Activated CD4-positive, alpha-beta memory T cell treated with anti-CD3 and anti-CD28 coated beads for 36 hours (primary cell): ENCODE data around the gene ZNF865. TPM values are rescaled to one million over a fixed set of nuclear protein-coding genes. Genes with fewer than 3 reads are reported as not detected.

ENCODE experiments used
- CTCF ChIA-PET: fragments of 350-600 bp; sonication (Branson Sonifier 250); formaldehyde crosslinking; loops from one replicate; lab custom pipeline; 2021; ENCODE audit warnings: antibody characterized with exemption, inconsistent platforms; lab: Charles Lee
- POLR2A ChIA-PET: fragments of 350-600 bp; sonication (Branson Sonifier 250); formaldehyde crosslinking; loops from one replicate; lab custom pipeline; 2021; ENCODE audit warnings: antibody characterized with exemption; lab: Charles Lee
- DNase-seq: peaks from one replicate; pipeline ENCODE4 v3.0.0-alpha.2; 2020
- H3K27ac Mint-ChIP-seq: one replicate; pipeline ENCODE4 v1.8.0; 2021; ENCODE audit warnings: mixed read lengths
- H3K27me3 Mint-ChIP-seq: one replicate; pipeline ENCODE4 v1.8.0; 2021; ENCODE audit warnings: mixed read lengths
- H3K36me3 Mint-ChIP-seq: one replicate; pipeline ENCODE4 v1.8.0; 2021; ENCODE audit warnings: mixed read lengths
- H3K4me1 Mint-ChIP-seq: one replicate; pipeline ENCODE4 v1.8.0; 2021; ENCODE audit warnings: low read depth, mixed read lengths
- H3K4me3 Mint-ChIP-seq: one replicate; pipeline ENCODE4 v1.8.0; 2021; ENCODE audit warnings: mild to moderate bottlenecking, mixed read lengths
- H3K9me3 Mint-ChIP-seq: one replicate; pipeline ENCODE4 v1.8.0; 2021; ENCODE audit warnings: mixed read lengths
- intact Hi-C: fragments of 100-400 bp; cut with micrococcal nuclease; formaldehyde crosslinking; loops from one replicate; pipeline ENCODE4 v1.15.1; 2023
- total RNA-seq, 2 experiments: library from RNA; stranded (reverse); gene quantifications; one replicate each; pipeline ENCODE4 v1.2.3, GENCODE V29; 2021

ZNF865 gene
- total RNA-seq, 2 experiments from 2014 or later = 12.0 to 13.3 TPM

DNA sequence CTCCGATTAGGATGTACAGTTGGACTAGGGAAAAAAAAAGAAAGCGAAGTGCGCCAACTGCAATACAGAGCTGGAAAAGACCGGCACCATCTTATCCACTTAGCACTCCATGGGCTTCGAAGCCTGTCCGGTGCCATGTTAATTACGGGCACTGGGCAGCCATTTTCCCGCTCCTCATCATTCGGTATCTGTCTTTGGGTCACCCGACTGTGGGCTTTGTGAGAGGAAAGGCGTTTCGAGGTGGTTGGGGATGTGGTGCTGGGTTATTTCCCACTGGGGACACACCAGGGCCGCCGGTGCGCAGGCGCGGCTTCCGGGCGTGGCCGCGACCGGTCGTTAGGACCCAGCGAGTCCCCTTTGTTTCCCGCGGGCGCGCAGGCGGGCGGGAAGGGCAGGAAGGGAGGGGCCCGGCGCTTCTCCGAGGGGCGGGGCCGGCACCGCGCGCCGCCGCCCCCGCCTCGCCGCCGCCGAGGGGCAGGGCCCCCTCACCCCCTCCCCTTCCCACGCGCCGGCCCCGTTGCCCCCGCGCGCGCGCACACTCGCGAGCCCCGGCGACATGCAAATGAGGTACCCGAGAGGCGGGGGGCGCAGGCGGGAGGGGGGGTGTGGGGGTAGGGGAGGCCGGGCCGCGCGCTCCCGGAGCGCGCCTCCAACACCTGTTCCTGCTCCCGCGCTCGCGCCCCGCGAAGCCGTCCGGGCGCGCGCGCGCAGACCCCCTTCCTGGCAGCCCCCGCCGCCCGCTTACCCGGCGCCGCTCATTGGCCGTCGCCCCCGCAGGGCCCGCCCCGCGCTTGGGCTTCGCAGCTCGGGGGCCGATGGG lies 5.4 kb upstream of the ZNF865 start, which contains the start of gene ZNF524:
ZNF524 (plus strand) TSS at position 447 of the 820 bp plus-strand sequence. CDS start 1,825 bp downstream, outside the sequence.
- no peaks in the 10 kb centered on the region for H3K27me3 Mint-ChIP-seq
- no peaks in the 10 kb centered on the region for H3K9me3 Mint-ChIP-seq
- intact Hi-C loops = loop anchor here (1.0 kb wide), 5 partner anchors 13 to 341 kb away; partner anchors contain the start of genes KMT5C, PPP6R1 and ZNF784
- H3K36me3 Mint-ChIP-seq = peaks cover 26% of the 10 kb centered on the region
- DNase-seq = peak; percentile 88
- CTCF ChIA-PET = interaction anchor here (0.7 to 2.8 kb wide), 6 partner anchors 12 to 123 kb away, joined by 4 to 15 read pairs (median 5); partner anchors contain the start of gene ZNF628
- H3K27ac Mint-ChIP-seq = peak within 1 kb of the TSS; percentile 95
- H3K4me1 Mint-ChIP-seq = peaks cover 27% of the 10 kb centered on the region
- H3K4me3 Mint-ChIP-seq = peak within 1 kb of the TSS; percentile 91
- POLR2A ChIA-PET = interaction anchor here (0.8 to 1.9 kb wide), 11 partner anchors 13 to 261 kb away, joined by 3 to 20 read pairs (median 5); partner anchors contain the start of genes KMT5C, TMEM238, U2AF2 and UBE2S

GRCh38 chr19:55600662-55601028 lies 4.8 kb upstream of the ZNF865 start:
- H3K9me3 Mint-ChIP-seq = no peaks in the 10 kb centered on the region
- H3K4me1 Mint-ChIP-seq = peaks cover 27% of the 10 kb centered on the region
- CTCF ChIA-PET = interaction anchor here (2.8 kb wide), 1 partner anchor 31 kb away, joined by 15 read pairs; no protein-coding TSS in a partner anchor
- no peak for DNase-seq
- H3K4me3 Mint-ChIP-seq = peak overlapping the region; percentile 84
- intact Hi-C loops = no loop called here
- H3K27me3 Mint-ChIP-seq = no peaks in the 10 kb centered on the region
- POLR2A ChIA-PET = no interaction called here
- peaks cover 20% of the 10 kb centered on the region for H3K36me3 Mint-ChIP-seq
- H3K27ac Mint-ChIP-seq = peak overlapping the region; percentile 86

DNA sequence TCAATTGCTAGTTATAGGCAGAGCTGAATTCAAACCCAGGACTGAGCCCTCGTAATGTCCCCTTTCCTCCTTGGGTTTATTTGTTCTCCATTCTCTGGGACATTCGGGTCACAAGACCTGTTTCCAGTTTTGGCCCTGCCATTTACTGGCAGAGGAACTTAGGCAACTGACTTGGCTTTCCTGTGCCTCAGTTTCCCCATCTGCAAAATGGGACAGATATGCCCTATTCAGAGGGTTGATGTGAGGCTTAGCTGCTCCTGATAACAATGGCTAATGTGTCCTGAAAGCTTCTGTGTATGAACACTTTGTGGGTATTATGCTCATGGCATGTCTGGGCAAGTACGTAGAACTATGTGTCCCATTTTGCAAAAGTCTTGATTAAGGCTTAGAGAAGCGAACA lies 4.4 kb upstream of the ZNF865 start:
- H3K4me3 Mint-ChIP-seq = peak overlapping the region; percentile 84
- H3K9me3 Mint-ChIP-seq = no peaks in the 10 kb centered on the region
- DNase-seq = no peak
- no peaks in the 10 kb centered on the region for H3K27me3 Mint-ChIP-seq
- intact Hi-C loops = no loop called here
- H3K36me3 Mint-ChIP-seq = peaks cover 18% of the 10 kb centered on the region
- peaks cover 28% of the 10 kb centered on the region for H3K4me1 Mint-ChIP-seq
- ChIA-PET POLR2A (no interaction called here), CTCF (no interaction called here)
- peak overlapping the region; percentile 86 for H3K27ac Mint-ChIP-seq

DNA sequence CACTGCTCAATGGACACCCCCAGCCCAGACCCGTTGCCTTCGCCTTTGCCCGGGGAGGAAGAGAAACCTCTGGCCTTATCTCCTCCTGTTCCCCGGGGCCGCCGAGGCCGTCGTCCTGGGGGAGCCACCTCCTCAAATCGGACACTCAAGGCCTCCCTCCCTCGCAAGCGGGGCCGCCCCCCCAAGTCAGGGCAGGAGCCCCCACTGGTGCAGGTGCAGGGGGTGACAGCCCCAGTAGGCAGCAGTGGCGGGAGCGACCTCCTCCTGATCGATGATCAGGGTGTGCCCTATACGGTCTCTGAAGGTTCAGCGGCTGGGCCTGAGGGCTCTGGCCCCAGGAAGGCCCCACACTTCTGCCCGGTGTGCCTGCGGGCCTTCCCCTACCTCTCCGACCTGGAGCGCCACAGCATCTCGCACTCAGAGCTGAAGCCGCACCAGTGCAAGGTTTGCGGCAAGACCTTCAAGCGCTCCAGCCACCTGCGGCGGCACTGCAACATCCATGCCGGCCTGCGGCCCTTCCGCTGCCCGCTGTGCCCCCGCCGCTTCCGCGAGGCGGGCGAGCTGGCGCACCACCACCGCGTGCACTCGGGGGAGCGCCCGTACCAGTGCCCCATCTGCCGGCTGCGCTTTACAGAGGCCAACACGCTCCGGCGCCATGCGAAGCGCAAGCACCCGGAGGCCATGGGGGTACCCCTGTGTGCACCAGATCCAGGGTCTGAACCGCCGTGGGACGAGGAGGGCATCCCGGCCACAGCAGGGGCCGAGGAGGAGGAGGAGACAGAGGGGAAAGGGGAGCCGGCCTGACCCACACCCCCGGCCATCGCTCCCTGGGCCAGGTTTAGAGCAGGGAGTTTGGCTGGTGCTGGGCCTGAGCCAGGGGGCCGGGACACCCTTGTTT lies 3.1 kb upstream of the ZNF865 start:
- H3K36me3 Mint-ChIP-seq = peaks cover 13% of the 10 kb centered on the region
- POLR2A ChIA-PET = no interaction called here

GRCh38 chr19:55603115-55603514 lies 2.3 kb upstream of the ZNF865 start:
- intact Hi-C loops = no loop called here
- POLR2A ChIA-PET = interaction anchor here (0.9 kb wide), 1 partner anchor 22 kb away, joined by 3 read pairs; no protein-coding TSS in a partner anchor
- CTCF ChIA-PET = no interaction called here
- DNase-seq = no peak
- H3K4me3 Mint-ChIP-seq = no peak overlapping the region
- no peaks in the 10 kb centered on the region for H3K27me3 Mint-ChIP-seq
- peak overlapping the region; percentile 63 for H3K27ac Mint-ChIP-seq
- H3K36me3 Mint-ChIP-seq = peaks cover 17% of the 10 kb centered on the region
- no peaks in the 10 kb centered on the region for H3K9me3 Mint-ChIP-seq
- H3K4me1 Mint-ChIP-seq = peaks cover 43% of the 10 kb centered on the region

More for the DNA sequence above, 3.1 kb upstream of the ZNF865 start:
- Mint-ChIP-seq H3K4me3 (no peak overlapping the region), H3K9me3 (no peaks in the 10 kb centered on the region), H3K27me3 (no peaks in the 10 kb centered on the region), H3K27ac (peak overlapping the region; percentile 86), H3K4me1 (peaks cover 36% of the 10 kb centered on the region)
- CTCF ChIA-PET = no interaction called here
- DNase-seq = no peak
- intact Hi-C loops = no loop called here

DNA sequence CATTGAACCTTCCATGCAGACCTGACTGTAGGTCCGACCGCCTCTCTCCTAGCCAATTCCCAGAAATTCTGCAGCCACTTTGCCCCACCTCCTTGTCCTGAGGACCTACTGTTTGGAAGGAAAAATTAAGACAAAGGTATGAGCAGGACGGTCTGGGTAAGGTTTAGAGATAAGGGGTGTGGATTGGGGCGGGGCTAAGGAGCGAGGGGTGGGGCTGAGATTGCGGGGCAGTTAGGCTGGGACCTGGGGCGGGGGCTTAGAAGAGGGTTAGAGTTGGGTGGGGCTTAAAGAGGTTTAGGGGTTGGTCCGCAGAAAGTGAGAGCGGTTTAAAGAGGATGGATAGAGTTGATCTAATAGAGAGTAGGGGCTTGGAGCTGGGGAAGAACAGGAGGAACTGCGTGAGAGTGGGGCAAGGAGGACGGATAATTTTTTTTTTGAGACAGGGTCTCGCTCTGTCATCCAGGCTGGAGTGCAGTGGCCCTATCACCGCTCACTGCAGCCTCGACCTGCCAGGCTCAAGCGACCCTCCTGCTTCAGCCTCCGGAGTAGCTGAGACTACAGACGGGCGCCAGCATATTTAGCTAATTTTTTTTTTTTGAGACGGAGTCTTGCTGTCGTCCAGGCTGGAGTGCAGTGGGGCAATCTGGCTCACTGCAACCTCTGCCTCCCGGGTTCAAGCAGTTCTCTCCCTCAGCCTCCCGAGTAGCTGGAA lies 1.7 kb upstream of the ZNF865 start:
- peak overlapping the region; percentile 63 for H3K27ac Mint-ChIP-seq
- H3K27me3 Mint-ChIP-seq = no peaks in the 10 kb centered on the region
- intact Hi-C loops = loop anchor here (2.0 kb wide), 1 partner anchor 39 kb away; the partner anchor contains the start of gene ZNF581
- POLR2A ChIA-PET = interaction anchor here (0.9 to 1.1 kb wide), 3 partner anchors 21 to 63 kb away, joined by 3 to 4 read pairs (median 3); partner anchors contain the start of gene ZNF784
- peaks cover 15% of the 10 kb centered on the region for H3K36me3 Mint-ChIP-seq
- peaks cover 45% of the 10 kb centered on the region for H3K4me1 Mint-ChIP-seq
- H3K4me3 Mint-ChIP-seq = no peak overlapping the region
- no peak for DNase-seq
- no peaks in the 10 kb centered on the region for H3K9me3 Mint-ChIP-seq
- CTCF ChIA-PET = interaction anchor here (1.1 kb wide), 1 partner anchor 51 kb away, joined by 3 read pairs; no protein-coding TSS in a partner anchor

- DNase-seq = peak; percentile 100
- H3K4me1 Mint-ChIP-seq = peaks cover 49% of the 10 kb centered on the region
- ChIA-PET CTCF (interaction anchor here (0.8 to 2.4 kb wide), 15 partner anchors 8 to 144 kb away, joined by 3 to 22 read pairs (median 10); partner anchors contain the start of genes ISOC2, ZNF579, ZNF628 and ZNF784), POLR2A (interaction anchor here (1.1 to 1.7 kb wide), 4 partner anchors 20 to 221 kb away, joined by 3 to 11 read pairs (median 3); partner anchors contain the start of genes TMEM238 and ZNF784)
- H3K36me3 Mint-ChIP-seq = peaks cover 21% of the 10 kb centered on the region
- no peaks in the 10 kb centered on the region for H3K27me3 Mint-ChIP-seq
- intact Hi-C loops = loop anchor here (1.0 to 5.0 kb wide), 5 partner anchors 19 to 346 kb away; partner anchors contain the start of genes PPP6R1, ZNF581, ZNF628 and ZNF784
- peak overlapping the region; percentile 80 for H3K4me3 Mint-ChIP-seq
- H3K27ac Mint-ChIP-seq = peak overlapping the region; percentile 96
- H3K9me3 Mint-ChIP-seq = no peaks in the 10 kb centered on the region
Measured at GRCh38 chr19:55605207-55605636, 225 bp upstream of the ZNF865 start.

GRCh38 chr19:55606471-55606787 lies 982 bp downstream of the ZNF865 start:
- peak overlapping the region; percentile 94 for H3K4me3 Mint-ChIP-seq
- intact Hi-C loops = loop anchor here (1.0 to 5.0 kb wide), 2 partner anchors 89 to 129 kb away; partner anchors contain the start of gene ZNF628
- peak overlapping the region; percentile 96 for H3K27ac Mint-ChIP-seq
- H3K4me1 Mint-ChIP-seq = peaks cover 49% of the 10 kb centered on the region
- peaks cover 23% of the 10 kb centered on the region for H3K36me3 Mint-ChIP-seq
- no peaks in the 10 kb centered on the region for H3K27me3 Mint-ChIP-seq
- no peaks in the 10 kb centered on the region for H3K9me3 Mint-ChIP-seq
- no peak for DNase-seq
- POLR2A ChIA-PET = interaction anchor here (0.9 to 1.7 kb wide), 3 partner anchors 18 to 222 kb away, joined by 3 to 11 read pairs (median 5); partner anchors contain the start of genes TMEM238 and ZNF784
- CTCF ChIA-PET = interaction anchor here (0.6 to 2.4 kb wide), 25 partner anchors 9 to 446 kb away, joined by 3 to 22 read pairs (median 6); partner anchors contain the start of genes ISOC2, PPP6R1, ZNF579 and ZNF580

GRCh38 chr19:55606817-55607216 lies 1.4 kb downstream of the ZNF865 start:
- ChIA-PET POLR2A (interaction anchor here (0.9 to 1.7 kb wide), 3 partner anchors 18 to 223 kb away, joined by 3 to 11 read pairs (median 5); partner anchors contain the start of genes TMEM238 and ZNF784), CTCF (interaction anchor here (0.6 to 2.4 kb wide), 25 partner anchors 9 to 446 kb away, joined by 3 to 22 read pairs (median 6); partner anchors contain the start of genes ISOC2, PPP6R1, ZNF579 and ZNF580)
- no peaks in the 10 kb centered on the region for H3K27me3 Mint-ChIP-seq
- no peak for DNase-seq
- intact Hi-C loops = loop anchor here (1.0 to 5.0 kb wide), 2 partner anchors 90 to 130 kb away; partner anchors contain the start of gene ZNF628
- H3K4me3 Mint-ChIP-seq = peak overlapping the region; percentile 94
- peaks cover 23% of the 10 kb centered on the region for H3K36me3 Mint-ChIP-seq
- H3K4me1 Mint-ChIP-seq = peaks cover 49% of the 10 kb centered on the region
- H3K9me3 Mint-ChIP-seq = no peaks in the 10 kb centered on the region
- peak overlapping the region; percentile 96 for H3K27ac Mint-ChIP-seq

DNA sequence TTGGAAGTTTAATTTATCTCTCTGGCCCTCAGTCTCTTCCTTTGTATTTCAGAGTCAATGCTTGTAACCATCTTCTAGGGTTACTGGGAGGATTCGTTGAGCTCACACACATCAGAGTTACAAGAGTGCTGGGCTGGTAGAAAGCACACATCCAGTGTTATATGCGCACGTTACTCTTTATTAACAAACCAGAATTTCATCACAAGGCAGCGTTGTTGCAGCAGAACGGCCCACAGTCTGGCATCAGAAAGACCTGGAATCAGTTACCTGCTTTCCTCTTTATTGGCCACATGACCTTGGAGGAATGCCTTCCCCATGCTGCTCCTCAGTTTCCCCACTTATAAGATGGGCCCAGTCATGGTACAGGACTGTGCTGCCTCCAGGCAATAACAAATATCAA lies 3.9 kb downstream of the ZNF865 start:
- H3K4me1 Mint-ChIP-seq = peaks cover 55% of the 10 kb centered on the region
- no peak overlapping the region for H3K27ac Mint-ChIP-seq
- no peak overlapping the region for H3K4me3 Mint-ChIP-seq
- DNase-seq = no peak
- ChIA-PET POLR2A (no interaction called here), CTCF (interaction anchor here (1.0 kb wide), 1 partner anchor 23 kb away, joined by 3 read pairs; no protein-coding TSS in a partner anchor)
- no peaks in the 10 kb centered on the region for H3K27me3 Mint-ChIP-seq
- peaks cover 28% of the 10 kb centered on the region for H3K36me3 Mint-ChIP-seq
- intact Hi-C loops = loop anchor here (5.0 kb wide), 1 partner anchor 132 kb away; the partner anchor contains the start of gene ZNF628
- no peaks in the 10 kb centered on the region for H3K9me3 Mint-ChIP-seq
